ENCODE results near the gene PLEKHB1.

DNA sequence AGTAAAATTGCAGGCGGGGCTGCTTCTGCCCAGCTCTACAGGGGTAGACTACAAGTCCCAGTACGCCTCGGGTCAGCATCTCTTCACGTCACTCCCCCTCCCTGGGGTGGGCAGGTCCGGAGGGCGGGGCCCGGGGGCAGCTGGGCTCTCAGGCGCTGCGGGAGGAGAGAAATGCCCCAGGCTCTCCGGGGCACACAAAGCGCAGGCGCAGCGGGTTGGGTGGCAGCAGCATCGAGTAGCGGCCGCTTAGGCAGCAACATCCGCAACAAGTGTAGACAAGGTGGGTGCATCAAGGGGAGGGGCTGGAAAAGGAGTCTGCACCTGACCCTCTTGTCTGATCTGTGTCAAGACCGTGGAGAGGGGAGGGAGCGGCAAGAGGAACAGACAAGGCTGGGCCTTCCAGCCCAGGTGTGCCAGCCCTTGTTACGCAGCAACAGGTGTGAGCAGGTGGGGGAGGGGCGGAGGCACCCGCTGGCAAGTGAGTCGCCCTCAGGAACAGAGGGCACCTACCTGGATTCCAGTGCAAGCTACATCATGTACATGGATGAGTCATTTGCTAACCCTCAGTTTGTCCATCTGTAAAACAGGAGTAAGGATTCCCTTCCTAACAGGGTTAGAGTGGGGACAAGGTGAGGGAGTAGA is 1.2 kb downstream of the PLEKHB1 start:
- TF ChIP-seq, protein P1, sequence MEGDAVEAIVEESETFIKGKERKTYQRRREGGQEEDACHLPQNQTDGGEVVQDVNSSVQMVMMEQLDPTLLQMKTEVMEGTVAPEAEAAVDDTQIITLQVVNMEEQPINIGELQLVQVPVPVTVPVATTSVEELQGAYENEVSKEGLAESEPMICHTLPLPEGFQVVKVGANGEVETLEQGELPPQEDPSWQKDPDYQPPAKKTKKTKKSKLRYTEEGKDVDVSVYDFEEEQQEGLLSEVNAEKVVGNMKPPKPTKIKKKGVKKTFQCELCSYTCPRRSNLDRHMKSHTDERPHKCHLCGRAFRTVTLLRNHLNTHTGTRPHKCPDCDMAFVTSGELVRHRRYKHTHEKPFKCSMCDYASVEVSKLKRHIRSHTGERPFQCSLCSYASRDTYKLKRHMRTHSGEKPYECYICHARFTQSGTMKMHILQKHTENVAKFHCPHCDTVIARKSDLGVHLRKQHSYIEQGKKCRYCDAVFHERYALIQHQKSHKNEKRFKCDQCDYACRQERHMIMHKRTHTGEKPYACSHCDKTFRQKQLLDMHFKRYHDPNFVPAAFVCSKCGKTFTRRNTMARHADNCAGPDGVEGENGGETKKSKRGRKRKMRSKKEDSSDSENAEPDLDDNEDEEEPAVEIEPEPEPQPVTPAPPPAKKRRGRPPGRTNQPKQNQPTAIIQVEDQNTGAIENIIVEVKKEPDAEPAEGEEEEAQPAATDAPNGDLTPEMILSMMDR (conservative IDR thresholded peaks at IDR 0.05) = no peak
- TF ChIP-seq ZFX (IDR thresholded peaks at IDR 0.05) = no peak
